Hematopoietic multipotent progenitor cell (in vitro differentiated cells): ENCODE measurements around the gene VOPP1. TPM values are rescaled to one million over a fixed set of nuclear protein-coding genes. Genes with fewer than 3 reads are reported as not detected.

Experiments
- DNase-seq, 3 donors: peaks; one replicate each; pipeline ENCODE4 v3.0.0-alpha.2; 2011 to 2015; ENCODE audit warnings: low read depth in 2 of 3, low spot score in 2 of 3
- total RNA-seq: library from RNA; depleted of rRNA; stranded (reverse); fragments of >200 nt; gene quantifications from one replicate; pipeline ENCODE4 v1.2.3, GENCODE V29; 2012

Gene VOPP1
- total RNA-seq, 1 donor = 29.4 TPM

- no peak for DNase-seq
These were observed 131.3 kb downstream of the VOPP1 start for GRCh38 chr7:55441002-55441401.

GRCh38 chr7:55440040-55440690 lies 132.1 kb downstream of the VOPP1 start:
- no peak for DNase-seq

GRCh38 chr7:55439627-55440026 lies 132.7 kb downstream of the VOPP1 start:
- peak in 1 of 3 donors; percentile 6 for DNase-seq

- DNase-seq = no peak
These were observed 133.4 kb downstream of the VOPP1 start for GRCh38 chr7:55438757-55439525.

GRCh38 chr7:55438085-55438756 lies 134.1 kb downstream of the VOPP1 start:
- DNase-seq = no peak

GRCh38 chr7:55437375-55437774 lies 134.9 kb downstream of the VOPP1 start:
- DNase-seq = no peak

- DNase-seq = no peak
These were observed 135.8 kb downstream of the VOPP1 start for GRCh38 chr7:55436457-55436856.

- no peak for DNase-seq
These were observed 136.8 kb downstream of the VOPP1 start for GRCh38 chr7:55435466-55435865.

- DNase-seq = peak in 2 of 3 donors; percentile 14 to 40
These were observed 139.1 kb downstream of the VOPP1 start for GRCh38 chr7:55432939-55433784.

- no peak for DNase-seq
These were observed 139.8 kb downstream of the VOPP1 start for GRCh38 chr7:55432506-55432905.

GRCh38 chr7:55431898-55432297 lies 140.4 kb downstream of the VOPP1 start:
- DNase-seq = no peak

- DNase-seq = no peak
These were observed 142.3 kb downstream of the VOPP1 start for GRCh38 chr7:55429835-55430499.

GRCh38 chr7:55427800-55428199 lies 144.5 kb downstream of the VOPP1 start:
- no peak for DNase-seq

GRCh38 chr7:55427342-55427741 lies 145.0 kb downstream of the VOPP1 start:
- no peak for DNase-seq

- DNase-seq = no peak
These were observed 145.6 kb downstream of the VOPP1 start for GRCh38 chr7:55426676-55427075.

GRCh38 chr7:55425141-55425752 lies 147.1 kb downstream of the VOPP1 start:
- peak in 2 of 3 donors; percentile 21 to 58 for DNase-seq

- DNase-seq = no peak
These were observed 148.4 kb downstream of the VOPP1 start for GRCh38 chr7:55423891-55424290.

GRCh38 chr7:55423277-55423711 lies 149.0 kb downstream of the VOPP1 start:
- no peak for DNase-seq
